Neuronal stem cell (in vitro differentiated cells): Measurements from ENCODE around the gene KAT14.
A peak's percentile ranks its signal among the peaks of the same experiment; 100 is the strongest.
"Not testable (repeated sequence)": the region's sequence is repeated elsewhere in the genome, so short reads cannot be mapped to it uniquely, and the experiment has no call there.

Experiments
- DNase-seq: peaks from one replicate; pipeline ENCODE4 v3.0.0-alpha.2; 2013; ENCODE audit warnings: low spot score
- H2AFZ ChIP-seq: one replicate; pipeline ENCODE4 v1.6.1; 2013; ENCODE audit warnings: mild to moderate bottlenecking, low read length, inconsistent platforms
- H2AK5ac ChIP-seq: 2 replicates; pipeline ENCODE4 v1.6.1; 2013; ENCODE audit warnings: low read depth, mild to moderate bottlenecking, inconsistent platforms, low read length, moderate library complexity, mixed read lengths
- H2BK120ac ChIP-seq: 2 replicates; pipeline ENCODE4 v1.6.1; 2013; ENCODE audit warnings: low read depth, mild to moderate bottlenecking, inconsistent platforms, low read length, moderate library complexity, mixed read lengths
- H2BK12ac ChIP-seq: one replicate; pipeline ENCODE4 v1.6.1; 2013; ENCODE audit warnings: low read length, inconsistent platforms
- H2BK15ac ChIP-seq: 2 replicates; pipeline ENCODE4 v1.6.1; 2013; ENCODE audit warnings: mild to moderate bottlenecking, low read length, inconsistent platforms, mixed read lengths
- H2BK5ac ChIP-seq: one replicate; pipeline ENCODE4 v1.6.1; 2013; ENCODE audit warnings: inconsistent platforms, mild to moderate bottlenecking, low read length, moderate library complexity
- H3K14ac ChIP-seq: one replicate; pipeline ENCODE4 v1.6.1; 2013; ENCODE audit warnings: low read length, inconsistent platforms
- H3K18ac ChIP-seq: 2 replicates; pipeline ENCODE4 v1.6.1; 2013; ENCODE audit warnings: low read length, inconsistent platforms
- H3K23ac ChIP-seq: 2 replicates; pipeline ENCODE4 v1.6.1; 2013; ENCODE audit warnings: low read depth, mild to moderate bottlenecking, mixed read lengths, low read length, inconsistent platforms; ENCODE audit not compliant: poor library complexity
- H3K27ac ChIP-seq: replicated peaks from 3 replicates; pipeline ENCODE4 v1.5.1; 2013; ENCODE audit warnings: low read length, inconsistent platforms
- H3K27me3 ChIP-seq, 3 experiments: 2 replicates each; pipeline ENCODE4 v1.6.1; 2013; ENCODE audit warnings: low read length in 3 of 3, mild to moderate bottlenecking in 2 of 3, inconsistent platforms in 1 of 3, low read depth in 1 of 3, mixed read lengths in 1 of 3, moderate library complexity in 1 of 3; ENCODE audit not compliant: control insufficient read depth in 3 of 3, insufficient read depth in 3 of 3
- H3K36me3 ChIP-seq, 2 donors: replicated peaks in 1 of 2; 2 replicates each; pipeline ENCODE4 v1.6.1; 2013; ENCODE audit warnings: low read length in 2 of 2; ENCODE audit not compliant: control insufficient read depth in 2 of 2, insufficient read depth in 2 of 2
- H3K4ac ChIP-seq: 2 replicates; pipeline ENCODE4 v1.6.1; 2013; ENCODE audit warnings: inconsistent platforms, mild to moderate bottlenecking, low read length, moderate library complexity
- H3K4me1 ChIP-seq, 2 donors: 1 replicate in 1 of 2; 2 replicates in 1 of 2; pipeline ENCODE4 v1.6.1; 2013; ENCODE audit warnings: low read length in 2 of 2, low read depth in 1 of 2; ENCODE audit not compliant: control insufficient read depth in 2 of 2, insufficient read depth in 1 of 2
- H3K4me2 ChIP-seq: one replicate; pipeline ENCODE4 v1.6.1; 2013; ENCODE audit warnings: mild to moderate bottlenecking, low read length, inconsistent platforms; ENCODE audit not compliant: insufficient read depth, poor library complexity, severe bottlenecking
- H3K4me3 ChIP-seq, 2 donors: 2 replicates each; pipeline ENCODE4 v1.5.1; 2013; ENCODE audit warnings: low read length in 2 of 2, mild to moderate bottlenecking in 2 of 2, inconsistent platforms in 1 of 2, moderate library complexity in 1 of 2
- H3K79me1 ChIP-seq: one replicate; pipeline ENCODE4 v1.6.1; 2013; ENCODE audit warnings: low read depth, mild to moderate bottlenecking, inconsistent platforms, low read length, moderate library complexity
- H3K9ac ChIP-seq: one replicate; pipeline ENCODE4 v1.6.1; 2013; ENCODE audit warnings: mild to moderate bottlenecking, low read depth, low read length, inconsistent platforms; ENCODE audit not compliant: poor library complexity
- H3K9me3 ChIP-seq, 2 donors: replicated peaks in 1 of 2; 2 replicates each; pipeline versions ENCODE3 to v1.6.1; 2013; ENCODE audit warnings: low read length in 2 of 2, mild to moderate bottlenecking in 2 of 2, inconsistent platforms in 1 of 2, low read depth in 1 of 2, mixed read lengths in 1 of 2, moderate library complexity in 1 of 2; ENCODE audit not compliant: control insufficient read depth in 2 of 2, insufficient read depth in 1 of 2
- H4K8ac ChIP-seq: one replicate; pipeline ENCODE4 v1.6.1; 2013; ENCODE audit warnings: low read depth, mild to moderate bottlenecking, inconsistent platforms, low read length, moderate library complexity
- H4K91ac ChIP-seq: one replicate; pipeline ENCODE4 v1.6.1; 2013; ENCODE audit warnings: low read length, low read depth, mild to moderate bottlenecking, inconsistent platforms; ENCODE audit not compliant: poor library complexity
- WGBS, 2 donors: extraction: QIAGEN DNeasy Blood & Tissue Kit; methylation state at CpG; one replicate each; pipeline ENCODE4 v1.1.7; 2013; ENCODE audit warnings: missing lambda C conversion rate in 2 of 2, mixed read lengths in 1 of 2; ENCODE audit not compliant: insufficient read length in 2 of 2, insufficient replicate concordance in 1 of 2; ENCODE audit errors: extremely low coverage in 2 of 2; 5-methylcytosine and 5-hydroxymethylcytosine counted together

The KAT14 gene

GRCh38 chr20:18093388-18093787, 44.3 kb upstream of the KAT14 start:
- Histone ChIP-seq H3K4ac (no peak overlapping the region), H3K14ac (no peak overlapping the region)
- no CpG with 5 or more reads among the region's 10 CpGs for WGBS, 2 donors

GRCh38 chr20:18094191-18094590, 43.5 kb upstream of the KAT14 start:
- Histone ChIP-seq H2BK12ac (no peak overlapping the region), H3K4me3 (no peak overlapping the region), H4K8ac (no peak overlapping the region), H3K23ac (no peak overlapping the region), H3K4ac (no peak overlapping the region), H3K9me3 (no peaks in the 10 kb centered on the region), H3K18ac (no peak overlapping the region), H3K4me1 (no peaks in the 10 kb centered on the region), H2BK120ac (no peak overlapping the region), H2BK15ac (no peak overlapping the region), H2BK5ac (no peak overlapping the region), H2AK5ac (no peak overlapping the region), H3K9ac (no peak overlapping the region), H3K4me2 (no peak overlapping the region), H3K36me3 (no peaks in the 10 kb centered on the region), H3K27ac (no peak overlapping the region), H2AFZ (no peak overlapping the region), H3K14ac (no peak overlapping the region), H3K79me1 (no peaks in the 10 kb centered on the region), H3K27me3 (peaks cover 0 to 35% (median 0%) of the 10 kb centered on the region in 3 experiments), H4K91ac (no peak overlapping the region)
- no peak for DNase-seq
- no CpG with 5 or more reads among the region's 5 CpGs for WGBS, 2 donors

More at GRCh38 chr20:18093388-18093787, 44.3 kb upstream of the KAT14 start:
- no peak overlapping the region for H4K8ac ChIP-seq
- DNase-seq: no peak
- no peak overlapping the region for H2BK120ac ChIP-seq
- H3K23ac ChIP-seq: no peak overlapping the region
- H2AK5ac ChIP-seq: no peak overlapping the region
- peak overlapping the region; percentile 61 for H3K18ac ChIP-seq
- H2BK5ac ChIP-seq: no peak overlapping the region
- H3K27me3 ChIP-seq: peaks cover 0 to 35% (median 0%) of the 10 kb centered on the region in 3 experiments
- H3K4me3 ChIP-seq: no peak overlapping the region
- no peak overlapping the region for H2BK12ac ChIP-seq
- no peak overlapping the region for H2BK15ac ChIP-seq
- no peak overlapping the region for H3K4me2 ChIP-seq
- no peak overlapping the region for H3K9ac ChIP-seq
- H3K4me1 ChIP-seq: no peaks in the 10 kb centered on the region
- H3K27ac ChIP-seq: no peak overlapping the region
- H3K79me1 ChIP-seq: no peaks in the 10 kb centered on the region
- H4K91ac ChIP-seq: no peak overlapping the region
- no peak overlapping the region for H2AFZ ChIP-seq
- H3K36me3 ChIP-seq: no peaks in the 10 kb centered on the region
- no peaks in the 10 kb centered on the region for H3K9me3 ChIP-seq

DNA sequence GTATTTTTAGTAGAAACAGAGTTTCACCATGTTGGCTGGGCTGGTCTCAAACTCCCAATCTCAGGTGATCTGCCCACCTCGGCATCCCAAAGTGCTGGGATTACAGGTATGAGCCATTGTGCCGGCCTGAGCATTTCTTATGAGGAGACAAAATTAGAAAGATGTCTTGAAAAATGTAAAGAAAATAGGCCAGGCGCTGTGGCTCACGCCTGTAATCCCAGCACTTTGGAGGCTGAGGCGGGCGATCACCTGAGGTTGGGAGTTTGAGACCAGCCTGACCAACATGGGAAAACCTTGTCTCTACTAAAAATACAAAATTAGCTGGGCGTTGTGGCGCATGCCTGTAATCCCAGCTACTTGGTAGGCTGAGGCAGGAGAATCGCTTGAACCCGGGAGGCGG, 37.1 kb upstream of the KAT14 start:
- not testable (repeated sequence) for H3K4me3 ChIP-seq, H2AFZ ChIP-seq, H2AK5ac ChIP-seq, H2BK120ac ChIP-seq, H2BK15ac ChIP-seq, H3K4me2 ChIP-seq, H3K79me1 ChIP-seq, H2BK12ac ChIP-seq, H3K4me1 ChIP-seq, H3K9me3 ChIP-seq, H3K9ac ChIP-seq, H4K8ac ChIP-seq, H3K14ac ChIP-seq, H3K27ac ChIP-seq, H2BK5ac ChIP-seq, H3K36me3 ChIP-seq, H3K18ac ChIP-seq, H3K23ac ChIP-seq, H4K91ac ChIP-seq, H3K4ac ChIP-seq, DNase-seq
- WGBS, 2 donors: no CpG with 5 or more reads among the region's 11 CpGs
- peaks cover 0 to 31% (median 0%) of the 10 kb centered on the region in 3 experiments for H3K27me3 ChIP-seq

GRCh38 chr20:18101125-18101810, 36.4 kb upstream of the KAT14 start:
- Histone ChIP-seq H2BK12ac (no peak overlapping the region), H3K14ac (no peak overlapping the region), H3K18ac (no peak overlapping the region), H3K79me1 (no peaks in the 10 kb centered on the region), H2AFZ (no peak overlapping the region), H3K4me1 (peaks cover 0 to 4% of the 10 kb centered on the region in 2 donors), H4K91ac (no peak overlapping the region), H3K4me3 (no peak overlapping the region), H3K27me3 (peaks cover 0 to 31% (median 0%) of the 10 kb centered on the region in 3 experiments), H2BK120ac (no peak overlapping the region), H3K9ac (no peak overlapping the region), H3K23ac (no peak overlapping the region), H2AK5ac (no peak overlapping the region), H4K8ac (no peak overlapping the region), H3K4ac (no peak overlapping the region), H3K27ac (no peak overlapping the region), H2BK15ac (no peak overlapping the region), H3K36me3 (no peaks in the 10 kb centered on the region), H3K4me2 (no peak overlapping the region), H3K9me3 (no peaks in the 10 kb centered on the region), H2BK5ac (no peak overlapping the region)
- no peak for DNase-seq
- no CpG with 5 or more reads among the region's 7 CpGs for WGBS, 2 donors
